Loucy (cell line): ENCODE results near the gene HMGXB3.

Source experiments
- EZH2phosphoT487 ChIP-seq: fragments of 200-600 bp; IDR thresholded peaks from 2 replicates; pipeline ENCODE4 v1.6.1; 2018; ENCODE audit warnings: antibody characterized with exemption, mild to moderate bottlenecking, moderate library complexity, borderline replicate concordance
- TF ChIP-seq, protein P1 (sequence below): fragments of 200-600 bp; sonication (generic); conservative IDR thresholded peaks from 2 replicates; pipeline ENCODE4 v1.5.1; 2014; ENCODE audit warnings: mild to moderate bottlenecking, antibody characterized with exemption, low read length

- TF ChIP-seq, protein P1, sequence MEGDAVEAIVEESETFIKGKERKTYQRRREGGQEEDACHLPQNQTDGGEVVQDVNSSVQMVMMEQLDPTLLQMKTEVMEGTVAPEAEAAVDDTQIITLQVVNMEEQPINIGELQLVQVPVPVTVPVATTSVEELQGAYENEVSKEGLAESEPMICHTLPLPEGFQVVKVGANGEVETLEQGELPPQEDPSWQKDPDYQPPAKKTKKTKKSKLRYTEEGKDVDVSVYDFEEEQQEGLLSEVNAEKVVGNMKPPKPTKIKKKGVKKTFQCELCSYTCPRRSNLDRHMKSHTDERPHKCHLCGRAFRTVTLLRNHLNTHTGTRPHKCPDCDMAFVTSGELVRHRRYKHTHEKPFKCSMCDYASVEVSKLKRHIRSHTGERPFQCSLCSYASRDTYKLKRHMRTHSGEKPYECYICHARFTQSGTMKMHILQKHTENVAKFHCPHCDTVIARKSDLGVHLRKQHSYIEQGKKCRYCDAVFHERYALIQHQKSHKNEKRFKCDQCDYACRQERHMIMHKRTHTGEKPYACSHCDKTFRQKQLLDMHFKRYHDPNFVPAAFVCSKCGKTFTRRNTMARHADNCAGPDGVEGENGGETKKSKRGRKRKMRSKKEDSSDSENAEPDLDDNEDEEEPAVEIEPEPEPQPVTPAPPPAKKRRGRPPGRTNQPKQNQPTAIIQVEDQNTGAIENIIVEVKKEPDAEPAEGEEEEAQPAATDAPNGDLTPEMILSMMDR: no peak
- no peak for TF ChIP-seq EZH2phosphoT487
These were observed 32.8 kb downstream of the HMGXB3 start for GRCh38 chr5:150033334-150033733.
